IMR-90 (cell line): ENCODE data around the gene BAIAP2L1. TPM values are rescaled to one million over a fixed set of nuclear protein-coding genes. Genes with fewer than 3 reads are reported as not detected.

Experiments
- ATAC-seq: fragments of 200-7000 bp; cut with Tn5 transposase; 2 replicates; pipeline ENCODE4 v1.9.1; 2020; ENCODE audit warnings: low read depth, mild to moderate bottlenecking, moderate library complexity
- BruUV-seq: library from RNA; stranded (reverse); fragments of 400-500 nt; replicated peaks from 2 replicates; lab custom pipeline; 2021; lab: Mats Ljungman, UMichigan
- CTCF ChIA-PET: fragments of 300-600 bp; formaldehyde crosslinking; extraction: SDS; loops from one replicate; lab custom pipeline; 2021; ENCODE audit warnings: antibody characterized with exemption; lab: Yijun Ruan, JAX
- POLR2A ChIA-PET: fragments of 300-600 bp; sonication (Branson Sonifier 250); formaldehyde crosslinking; loops from one replicate; lab custom pipeline; 2022; ENCODE audit warnings: antibody characterized with exemption; ENCODE audit not compliant: unreplicated experiment; lab: Charles Lee
- DNase-seq: peaks from one replicate; pipeline ENCODE4 v3.0.0; 2013
- H2AFZ ChIP-seq: replicated peaks from 2 replicates; pipeline ENCODE3; 2013; ENCODE audit warnings: low read length, mild to moderate bottlenecking; ENCODE audit not compliant: poor library complexity
- H2AK5ac ChIP-seq: 2 replicates; pipeline ENCODE4 v1.6.1; 2013; ENCODE audit warnings: low read depth, low read length, inconsistent platforms
- H2AK9ac ChIP-seq: replicated peaks from 2 replicates; pipeline ENCODE3; 2013; ENCODE audit warnings: mild to moderate bottlenecking, low read depth, low read length, moderate library complexity; ENCODE audit not compliant: poor library complexity
- H2BK120ac ChIP-seq: 2 replicates; pipeline ENCODE4 v1.6.1; 2013; ENCODE audit warnings: low read depth, low read length, inconsistent platforms
- H2BK15ac ChIP-seq: 3 replicates; pipeline ENCODE4 v1.6.1; 2013; ENCODE audit warnings: low read depth, low read length, inconsistent platforms
- H2BK20ac ChIP-seq: 2 replicates; pipeline ENCODE4 v1.6.1; 2013; ENCODE audit warnings: low read depth, mild to moderate bottlenecking, inconsistent platforms, low read length, moderate library complexity
- H2BK5ac ChIP-seq: 2 replicates; pipeline ENCODE4 v1.6.1; 2013; ENCODE audit warnings: mild to moderate bottlenecking, low read depth, low read length, inconsistent platforms; ENCODE audit not compliant: poor library complexity, severe bottlenecking
- H3K14ac ChIP-seq: replicated peaks from 2 replicates; pipeline ENCODE4 v1.6.1; 2013; ENCODE audit warnings: low read depth, low read length, inconsistent platforms
- H3K18ac ChIP-seq: 2 replicates; pipeline ENCODE4 v1.6.1; 2013; ENCODE audit warnings: low read depth, low read length, control low read depth
- H3K23ac ChIP-seq: 2 replicates; pipeline ENCODE4 v1.6.1; 2013; ENCODE audit warnings: low read depth, low read length, inconsistent platforms
- H3K27ac ChIP-seq: 2 replicates; pipeline ENCODE4 v1.5.1; 2013; ENCODE audit warnings: mild to moderate bottlenecking, control low read depth, low read length; ENCODE audit not compliant: insufficient read depth
- H3K27me3 ChIP-seq: 2 replicates; pipeline ENCODE4 v1.6.1; 2013; ENCODE audit warnings: low read length; ENCODE audit not compliant: control insufficient read depth, insufficient read depth
- H3K36me3 ChIP-seq: 2 replicates; pipeline ENCODE4 v1.6.1; 2013; ENCODE audit warnings: low read length, mixed read lengths; ENCODE audit not compliant: control insufficient read depth, insufficient read depth
- H3K4ac ChIP-seq: 2 replicates; pipeline ENCODE4 v1.6.1; 2013; ENCODE audit warnings: low read depth, low read length, inconsistent platforms
- H3K4me1 ChIP-seq: 2 replicates; pipeline ENCODE4 v1.6.1; 2013; ENCODE audit warnings: low read length, mixed read lengths; ENCODE audit not compliant: control insufficient read depth, insufficient read depth
- H3K4me2 ChIP-seq: 2 replicates; pipeline ENCODE4 v1.6.1; 2013; ENCODE audit warnings: low read depth, mild to moderate bottlenecking, control low read depth, low read length, moderate library complexity
- H3K4me3 ChIP-seq: 2 replicates; pipeline ENCODE4 v1.5.1; 2013; ENCODE audit warnings: low read depth, mild to moderate bottlenecking, control low read depth, low read length, moderate library complexity; ENCODE audit not compliant: insufficient read depth
- H3K56ac ChIP-seq: 2 replicates; pipeline ENCODE4 v1.6.1; 2013; ENCODE audit warnings: low read length, inconsistent platforms; ENCODE audit not compliant: insufficient read depth; ENCODE audit errors: extremely low read depth
- H3K79me1 ChIP-seq, 2 experiments: 2 replicates each; pipeline ENCODE4 v1.6.1; 2013; ENCODE audit warnings: low read length in 2 of 2, inconsistent platforms in 1 of 2, low read depth in 1 of 2
- H3K9ac ChIP-seq: 2 replicates; pipeline ENCODE4 v1.6.1; 2013; ENCODE audit warnings: low read depth, low read length, control low read depth
- H3K9me1 ChIP-seq: 2 replicates; pipeline ENCODE4 v1.6.1; 2013; ENCODE audit warnings: low read length, inconsistent platforms; ENCODE audit not compliant: insufficient read depth
- H3K9me3 ChIP-seq: 2 replicates; pipeline ENCODE4 v1.6.1; 2013; ENCODE audit warnings: low read length; ENCODE audit not compliant: control insufficient read depth, insufficient read depth
- H4K20me1 ChIP-seq: 2 replicates; pipeline ENCODE4 v1.6.1; 2013; ENCODE audit warnings: low read length, inconsistent platforms; ENCODE audit not compliant: insufficient read depth
- H4K5ac ChIP-seq: 2 replicates; pipeline ENCODE4 v1.6.1; 2013; ENCODE audit warnings: mild to moderate bottlenecking, low read depth, low read length, control low read depth
- H4K8ac ChIP-seq, 2 experiments: 2 replicates each; pipeline ENCODE4 v1.6.1; 2013; ENCODE audit warnings: low read depth in 2 of 2, low read length in 2 of 2, control low read depth in 1 of 2, inconsistent platforms in 1 of 2
- H4K91ac ChIP-seq: 2 replicates; pipeline ENCODE4 v1.6.1; 2013; ENCODE audit warnings: low read depth, low read length, inconsistent platforms; ENCODE audit not compliant: insufficient read depth
- CEBPB ChIP-seq: IDR thresholded peaks from 2 replicates; pipeline ENCODE4 v1.6.1; 2012; ENCODE audit warnings: low read depth, low read length, improper control_type of control experiment
- ELK1 ChIP-seq: fragments of 150-350 bp; IDR thresholded peaks from 2 replicates; pipeline ENCODE4 v1.6.1; 2016; ENCODE audit warnings: low read depth, mild to moderate bottlenecking, low read length, moderate library complexity, borderline replicate concordance
- FOS ChIP-seq: fragments of 150-350 bp; IDR thresholded peaks from 2 replicates; pipeline ENCODE4 v1.6.1; 2016; ENCODE audit warnings: low read depth, low read length
- MAZ ChIP-seq: IDR thresholded peaks from 2 replicates; pipeline ENCODE4 v1.6.1; 2012; ENCODE audit warnings: low read depth, mild to moderate bottlenecking, low read length, improper control_type of control experiment, moderate library complexity, borderline replicate concordance
- POLR2A ChIP-seq: IDR thresholded peaks from 2 replicates; pipeline ENCODE4 v1.6.1; 2012; ENCODE audit warnings: mild to moderate bottlenecking, low read depth, low read length
- RCOR1 ChIP-seq: IDR thresholded peaks from 2 replicates; pipeline ENCODE4 v1.6.1; 2012; ENCODE audit warnings: mild to moderate bottlenecking, low read length, improper control_type of control experiment; ENCODE audit not compliant: insufficient replicate concordance
- RFX5 ChIP-seq: IDR thresholded peaks from 2 replicates; pipeline ENCODE4 v1.8.0; 2012; ENCODE audit warnings: low read depth, mild to moderate bottlenecking, low read length, moderate library complexity
- WGBS, 2 experiments: methylation state at CpG; one replicate each; pipeline versions ENCODE4 v1.1.5 to v1.1.7; 2013; ENCODE audit warnings: missing lambda C conversion rate in 2 of 2; ENCODE audit not compliant: insufficient read length in 1 of 2; ENCODE audit errors: extremely low coverage in 2 of 2; 5-methylcytosine and 5-hydroxymethylcytosine counted together
- dilution Hi-C: fragments of 300-500 bp; cut with HindIII; formaldehyde crosslinking; loops from one replicate; pipeline ENCODE4 v1.14.3; 2018; ENCODE audit warnings: low sequenced_read_pairs; ENCODE audit not compliant: unreplicated experiment
- in situ Hi-C: fragments of 300-500 bp; cut with MboI; formaldehyde crosslinking; loops from 3 replicates; pipeline ENCODE4 v1.14.3; 2019; ENCODE audit warnings: low sequenced_read_pairs, inconsistent platforms, mixed read lengths
- intact Hi-C: fragments of 100-400 bp; cut with micrococcal nuclease; formaldehyde crosslinking; loops from 2 replicates; pipeline ENCODE4 v1.10.0; 2022
- polyA plus RNA-seq, 3 experiments: library from polyadenylated mRNA; depleted of rRNA; stranded (reverse); fragments of >200 nt; gene quantifications; 2 replicates each; pipeline ENCODE4 v1.2.3, GENCODE V29; 2012; ENCODE audit warnings: low replicate concordance in 1 of 3
- total RNA-seq: library from RNA; depleted of rRNA; stranded (reverse); fragments of >200 nt; gene quantifications from 2 replicates; pipeline ENCODE4 v1.2.3, GENCODE V29; 2012

Gene BAIAP2L1
- total and polyA plus RNA-seq, 2 of the 4 experiments (the other 2 are of a cell fraction), result 2.2 to 6.0 TPM

DNA sequence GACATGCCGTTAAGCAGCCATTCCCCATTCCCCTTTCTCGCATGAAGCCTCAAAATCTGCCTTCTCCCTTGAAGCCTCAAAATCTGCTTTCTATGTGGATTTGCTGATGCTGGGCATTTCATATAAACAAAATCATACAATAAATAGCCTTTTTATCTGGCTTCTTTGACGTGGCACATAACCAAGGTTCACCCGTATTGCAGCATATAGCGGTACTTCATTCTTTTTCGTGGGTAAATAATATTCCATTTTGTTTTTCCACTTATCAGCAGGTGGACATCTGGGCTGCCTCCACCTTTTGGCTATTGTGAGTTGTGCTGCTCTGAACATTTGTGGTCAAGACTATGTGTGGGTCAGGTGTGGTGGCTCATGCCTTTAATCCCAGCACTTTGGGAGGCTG, 62.4 kb downstream of the BAIAP2L1 start:
- H3K79me1 ChIP-seq, result peaks cover under 1 to 14% of the 10 kb centered on the region in 2 experiments; a peak in 2 of 4 replicates
- H2AFZ ChIP-seq, result no peak overlapping the region
- intact Hi-C loops, result no loop called here
- no peak overlapping the region for H2AK5ac ChIP-seq
- no peak overlapping the region for H2AK9ac ChIP-seq
- H3K14ac ChIP-seq, result no peak overlapping the region
- no peak overlapping the region for H3K4me3 ChIP-seq
- ChIA-PET CTCF (no interaction called here), POLR2A (no interaction called here)
- H3K4ac ChIP-seq, result no peak overlapping the region
- in situ Hi-C loops, result no loop called here
- H2BK120ac ChIP-seq, result no peak overlapping the region
- ATAC-seq (no peak), DNase-seq (no peak)
- H2BK20ac ChIP-seq, result no peak overlapping the region
- H4K20me1 ChIP-seq, result no peaks in the 10 kb centered on the region
- H3K4me2 ChIP-seq, result no peak overlapping the region
- H3K23ac ChIP-seq, result no peak overlapping the region
- H3K9ac ChIP-seq, result no peak overlapping the region
- H3K56ac ChIP-seq, result no peak overlapping the region
- BruUV-seq, result no TSS peak
- H3K4me1 ChIP-seq, result peaks cover 5% of the 10 kb centered on the region; the same call in 1 of the 2 replicates
- H2BK5ac ChIP-seq, result no peak overlapping the region
- TF ChIP-seq POLR2A (no peak), MAZ (no peak), RFX5 (no peak), FOS (no peak), RCOR1 (no peak), ELK1 (no peak), CEBPB (no peak)
- peaks cover 1% of the 10 kb centered on the region; the same call in 1 of the 2 replicates for H3K9me3 ChIP-seq
- H2BK15ac ChIP-seq, result no peak overlapping the region
- H3K36me3 ChIP-seq, result no peaks in the 10 kb centered on the region
- dilution Hi-C loops, result no loop called here
- H3K18ac ChIP-seq, result no peak overlapping the region
- no peak overlapping the region for H4K8ac ChIP-seq
- WGBS, 2 experiments, result no CpG with 5 or more reads among the region's 6 CpGs
- H3K27ac ChIP-seq, result no peak overlapping the region
- H4K91ac ChIP-seq, result no peak overlapping the region
- H3K9me1 ChIP-seq, result no peaks in the 10 kb centered on the region
- no peak overlapping the region for H4K5ac ChIP-seq
- H3K27me3 ChIP-seq, result no peaks in the 10 kb centered on the region
